ENCODE data around the gene SETBP1.

SETBP1 gene

GRCh38 chr18:44811572-44812125, 131.0 kb downstream of the SETBP1 start:
- Histone ChIP-seq H2AFZ (no peak overlapping the region), H3K4me1 (peaks cover 6% of the 10 kb centered on the region), H3K27ac (no peak overlapping the region), H3K9me3 (ENCODE audit: control insufficient read depth, low read length) (no peaks in the 10 kb centered on the region), H3K4me2 (ENCODE audit: low read length) (no peak overlapping the region), H3K9ac (no peak overlapping the region), H3K36me3 (ENCODE audit: control insufficient read depth, insufficient read depth, low read length) (no peaks in the 10 kb centered on the region), H3K79me2 (peaks cover 8% of the 10 kb centered on the region), H3K27me3 (ENCODE audit: control insufficient read depth, insufficient read depth, low read length) (no peaks in the 10 kb centered on the region), H3K4me3 (ENCODE audit: low read depth, low read length) (no peak overlapping the region)
- no peak for TF ChIP-seq CTCF (IDR thresholded peaks at IDR 0.05)

GRCh38 chr18:44812426-44812825, 131.7 kb downstream of the SETBP1 start:
- peaks cover 6% of the 10 kb centered on the region for H3K4me1 ChIP-seq
- H3K27me3 ChIP-seq (ENCODE audit: control insufficient read depth, insufficient read depth, low read length), result no peaks in the 10 kb centered on the region
- TF ChIP-seq CTCF (IDR thresholded peaks at IDR 0.05), result no peak

GRCh38 chr18:44813586-44813985, 132.9 kb downstream of the SETBP1 start:
- no peaks in the 10 kb centered on the region for H3K9me3 ChIP-seq (ENCODE audit: control insufficient read depth, low read length)
- no peak overlapping the region for H2AFZ ChIP-seq
- H3K4me1 ChIP-seq, result peaks cover 13% of the 10 kb centered on the region
- no peaks in the 10 kb centered on the region for H3K27me3 ChIP-seq (ENCODE audit: control insufficient read depth, insufficient read depth, low read length)
- H3K4me3 ChIP-seq (ENCODE audit: low read depth, low read length), result no peak overlapping the region
- no peak overlapping the region for H3K4me2 ChIP-seq (ENCODE audit: low read length)
- no peak overlapping the region for H3K27ac ChIP-seq
- no peak overlapping the region for H3K9ac ChIP-seq
- TF ChIP-seq CTCF (IDR thresholded peaks at IDR 0.05), result no peak
- H3K36me3 ChIP-seq (ENCODE audit: control insufficient read depth, insufficient read depth, low read length), result no peaks in the 10 kb centered on the region
- peaks cover 6% of the 10 kb centered on the region for H3K79me2 ChIP-seq

More at GRCh38 chr18:44812426-44812825, 131.7 kb downstream of the SETBP1 start:
- no peaks in the 10 kb centered on the region for H3K36me3 ChIP-seq (ENCODE audit: control insufficient read depth, insufficient read depth, low read length)
- no peak overlapping the region for H3K4me2 ChIP-seq (ENCODE audit: low read length)
- peaks cover 8% of the 10 kb centered on the region for H3K79me2 ChIP-seq
- no peak overlapping the region for H2AFZ ChIP-seq
- H3K9ac ChIP-seq, result no peak overlapping the region
- no peak overlapping the region for H3K4me3 ChIP-seq (ENCODE audit: low read depth, low read length)
- H3K9me3 ChIP-seq (ENCODE audit: control insufficient read depth, low read length), result no peaks in the 10 kb centered on the region
- no peak overlapping the region for H3K27ac ChIP-seq

GRCh38 chr18:44815108-44815507, 134.4 kb downstream of the SETBP1 start:
- Histone ChIP-seq H3K79me2 (peaks cover 6% of the 10 kb centered on the region), H3K4me3 (ENCODE audit: low read depth, low read length) (no peak overlapping the region), H3K4me2 (ENCODE audit: low read length) (no peak overlapping the region), H2AFZ (no peak overlapping the region), H3K9me3 (ENCODE audit: control insufficient read depth, low read length) (no peaks in the 10 kb centered on the region), H3K9ac (no peak overlapping the region), H3K4me1 (peaks cover 13% of the 10 kb centered on the region), H3K27me3 (ENCODE audit: control insufficient read depth, insufficient read depth, low read length) (no peaks in the 10 kb centered on the region), H3K27ac (no peak overlapping the region), H3K36me3 (ENCODE audit: control insufficient read depth, insufficient read depth, low read length) (no peaks in the 10 kb centered on the region)
- TF ChIP-seq CTCF (IDR thresholded peaks at IDR 0.05), result no peak

- Histone ChIP-seq H3K27ac (no peak overlapping the region), H3K4me1 (peaks cover 13% of the 10 kb centered on the region), H3K9ac (no peak overlapping the region), H3K79me2 (peaks cover 6% of the 10 kb centered on the region), H3K4me3 (ENCODE audit: low read depth, low read length) (no peak overlapping the region), H3K9me3 (ENCODE audit: control insufficient read depth, low read length) (no peaks in the 10 kb centered on the region), H3K36me3 (ENCODE audit: control insufficient read depth, insufficient read depth, low read length) (no peaks in the 10 kb centered on the region), H3K27me3 (ENCODE audit: control insufficient read depth, insufficient read depth, low read length) (no peaks in the 10 kb centered on the region), H3K4me2 (ENCODE audit: low read length) (no peak overlapping the region), H2AFZ (no peak overlapping the region)
- no peak for TF ChIP-seq CTCF (IDR thresholded peaks at IDR 0.05)
These were observed 135.4 kb downstream of the SETBP1 start for GRCh38 chr18:44816050-44816449.

Measured in parathyroid adenoma (tissue), 2 donors.